Activated CD8-positive, alpha-beta memory T cell treated with anti-CD3 and anti-CD28 coated beads for 4 hours (primary cell): ENCODE measurements around the gene ACSL1.
A peak's percentile ranks its signal among the peaks of the same experiment; 100 is the strongest.
"Not testable (repeated sequence)": the region's sequence is repeated elsewhere in the genome, so short reads cannot be mapped to it uniquely, and the experiment has no call there.

Source experiments
- DNase-seq, 2 donors: peaks; one replicate each; pipeline ENCODE4 v3.0.0-alpha.2; 2020; ENCODE audit warnings: low read depth in 2 of 2

ACSL1 gene

GRCh38 chr4:184752496-184753275 lies 73.1 kb downstream of the ACSL1 start:
- DNase-seq = no peak

DNA sequence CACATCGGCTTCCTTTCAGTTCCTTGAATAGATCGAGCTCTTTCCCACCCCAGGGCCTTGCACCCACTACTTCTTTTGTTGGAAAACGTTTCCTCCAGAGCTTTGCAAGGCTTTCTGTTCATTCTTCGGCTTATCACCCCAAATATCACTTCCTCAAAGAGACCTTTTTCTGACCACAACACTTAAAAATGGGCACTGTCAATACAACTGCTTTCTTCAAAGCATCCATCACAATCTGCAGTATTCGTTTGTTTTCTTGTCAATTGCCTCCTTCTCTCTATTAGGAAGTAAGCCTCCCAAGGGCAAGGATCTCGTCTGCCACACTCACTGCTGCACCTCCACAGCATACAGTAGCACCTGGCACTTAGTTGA lies 74.2 kb downstream of the ACSL1 start:
- DNase-seq = no peak

GRCh38 chr4:184750926-184751584 lies 74.7 kb downstream of the ACSL1 start:
- DNase-seq = no peak

DNA sequence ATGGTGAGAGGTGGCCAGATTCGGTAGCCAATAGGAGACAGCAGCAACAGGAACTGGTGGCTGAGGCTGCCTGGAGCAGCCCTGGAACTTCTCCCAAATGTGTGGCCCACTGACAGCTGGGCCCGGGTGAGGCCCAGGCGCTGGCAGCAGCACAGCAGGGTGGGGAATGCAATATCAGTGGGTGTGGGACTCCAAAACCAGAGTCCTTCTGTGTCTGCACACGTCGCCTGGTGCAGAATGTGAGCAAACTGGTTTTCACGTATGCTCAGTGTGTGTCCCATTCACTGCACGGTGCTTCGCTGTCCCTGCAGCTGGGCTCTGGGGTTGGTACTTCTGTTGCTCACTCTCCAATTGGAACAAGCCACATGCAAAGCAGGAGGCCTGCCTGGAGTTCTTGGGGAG lies 77.5 kb downstream of the ACSL1 start:
- DNase-seq = no peak

GRCh38 chr4:184747034-184747830 lies 78.5 kb downstream of the ACSL1 start:
- DNase-seq = no peak

DNA sequence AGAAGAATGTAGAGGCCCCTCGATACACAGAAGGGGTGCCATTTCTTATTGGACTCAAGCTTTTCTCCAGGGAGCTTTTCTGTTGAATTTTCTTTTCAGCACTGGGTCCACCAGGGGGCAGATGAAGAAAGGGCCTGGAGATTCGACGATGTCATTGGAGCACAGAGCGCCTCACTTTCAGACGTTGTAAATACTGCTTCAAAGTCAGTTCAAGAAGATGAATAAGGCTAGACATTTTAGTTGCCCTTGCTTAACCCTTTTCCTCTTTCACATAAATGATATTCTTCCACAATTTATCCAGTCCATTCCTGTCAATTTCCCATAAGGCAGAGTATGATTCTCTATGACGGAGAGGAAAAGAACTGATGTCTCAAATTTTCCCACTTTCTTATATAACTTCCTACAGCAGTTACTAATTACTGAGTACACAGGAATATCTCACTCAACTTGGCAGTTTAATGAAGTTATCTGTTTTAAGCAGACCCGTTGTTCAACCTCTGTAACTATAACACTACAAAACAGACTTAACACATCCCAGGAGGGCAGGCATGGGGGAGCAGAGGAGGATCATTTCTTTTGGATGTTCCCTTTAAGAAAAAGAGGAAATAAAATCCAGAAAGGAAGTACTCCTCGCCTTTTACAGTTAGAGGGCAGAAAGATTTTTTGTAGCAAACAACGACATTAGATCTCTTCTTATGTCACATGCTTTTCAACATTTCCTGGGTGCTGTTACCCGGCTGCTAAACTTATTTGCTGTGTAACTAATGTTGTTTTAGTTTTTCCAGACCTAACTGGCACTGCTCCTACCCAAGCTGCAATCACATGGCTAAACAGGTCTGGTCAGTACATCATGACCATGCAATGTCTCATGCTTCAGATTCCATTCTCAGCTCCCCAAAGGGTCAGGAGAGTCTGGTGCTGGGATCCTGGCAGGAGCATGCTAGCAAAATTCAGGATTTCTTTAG lies 79.7 kb downstream of the ACSL1 start:
- DNase-seq = peak; percentile 40 to 47

- DNase-seq = no peak
Observed at GRCh38 chr4:184744236-184744635, 81.5 kb downstream of the ACSL1 start.

DNA sequence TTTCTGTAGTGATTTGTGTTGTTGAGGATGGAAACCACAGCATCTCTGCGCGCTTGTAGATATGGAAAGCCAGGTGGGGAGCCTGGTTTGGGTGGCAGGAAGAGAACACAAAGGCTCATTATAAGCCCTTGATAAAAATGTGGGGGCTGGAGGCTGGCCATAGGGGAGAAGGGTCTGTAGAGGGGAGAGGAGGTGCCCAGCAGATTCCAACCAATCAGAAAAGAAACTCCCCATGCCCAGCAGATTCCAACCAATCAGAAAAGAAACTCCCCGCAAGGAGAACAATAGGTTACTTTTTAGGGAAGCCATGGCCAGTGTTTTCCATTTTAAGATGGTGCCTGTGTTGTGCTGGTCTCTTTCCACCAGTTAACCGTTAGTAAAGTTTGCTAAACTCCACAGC lies 82.1 kb downstream of the ACSL1 start:
- DNase-seq = no peak

DNA sequence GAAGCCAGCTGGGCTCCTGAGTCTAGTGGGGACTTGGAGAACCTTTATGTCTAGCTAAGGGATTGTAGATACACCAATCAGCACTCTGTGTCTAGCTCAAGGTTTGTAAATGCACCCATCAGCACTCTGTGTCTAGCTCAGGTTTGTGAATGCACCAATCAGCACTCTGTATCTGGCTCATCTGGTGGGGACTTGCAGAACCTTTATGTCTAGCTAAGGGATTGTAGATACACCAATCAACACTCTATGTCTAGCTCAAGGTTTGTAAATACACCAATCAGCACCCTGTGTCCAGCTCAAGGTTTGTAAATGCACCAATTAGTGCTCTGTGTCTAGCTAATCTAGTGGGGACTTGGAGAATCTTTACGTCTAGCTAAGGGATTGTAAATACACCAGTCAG lies 84.1 kb downstream of the ACSL1 start:
- DNase-seq = not testable (repeated sequence)

- no peak for DNase-seq
Observed at GRCh38 chr4:184740980-184741391, 84.8 kb downstream of the ACSL1 start.

GRCh38 chr4:184739575-184739974 lies 86.2 kb downstream of the ACSL1 start:
- DNase-seq = not testable (repeated sequence)

DNA sequence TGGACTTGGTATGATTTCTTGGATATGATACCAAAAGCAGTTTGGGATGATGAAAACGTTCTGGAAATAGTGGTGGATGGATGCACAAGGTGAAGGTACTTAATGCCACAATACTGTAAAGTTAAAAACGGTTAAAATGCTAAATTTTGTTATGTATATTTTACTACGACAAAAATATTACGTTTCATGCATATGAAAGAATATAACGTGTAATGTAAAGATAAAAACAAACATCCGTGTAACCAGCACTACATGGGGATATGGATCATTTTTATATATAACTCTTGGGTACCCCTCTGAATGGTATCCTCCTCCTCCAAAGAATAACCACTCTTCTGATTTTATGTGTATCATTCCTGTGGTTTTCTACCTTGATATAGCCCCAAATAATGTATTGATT lies 91.0 kb downstream of the ACSL1 start:
- DNase-seq = no peak

GRCh38 chr4:184733654-184734524 lies 91.9 kb downstream of the ACSL1 start, which contains the start of gene CENPU:
Gene CENPU, minus strand, starts transcription at chr4:184734096. Its CDS starts 34 bp downstream, at chr4:184734062.
- peak; percentile 90 for DNase-seq

DNA sequence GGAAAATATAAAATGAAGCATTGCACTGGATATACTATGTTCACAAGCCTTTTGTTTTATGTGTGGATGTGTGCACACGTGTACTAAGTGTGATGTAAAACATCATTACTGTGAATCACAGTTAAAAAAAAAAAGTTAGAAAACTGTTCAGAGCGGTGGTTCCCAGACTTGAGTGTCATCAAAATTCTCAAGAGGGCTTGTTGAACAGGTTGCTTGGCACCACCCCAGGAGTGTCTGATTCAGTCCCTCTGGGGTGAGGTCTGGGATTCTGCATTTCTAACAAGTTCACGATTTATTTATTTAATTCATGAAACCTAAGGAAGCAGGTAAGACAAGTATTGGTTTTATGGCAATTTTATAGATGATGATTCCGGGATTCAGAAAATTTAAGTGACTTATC lies 93.6 kb downstream of the ACSL1 start:
- DNase-seq = no peak

GRCh38 chr4:184731056-184731455 lies 94.7 kb downstream of the ACSL1 start:
- DNase-seq = no peak

DNA sequence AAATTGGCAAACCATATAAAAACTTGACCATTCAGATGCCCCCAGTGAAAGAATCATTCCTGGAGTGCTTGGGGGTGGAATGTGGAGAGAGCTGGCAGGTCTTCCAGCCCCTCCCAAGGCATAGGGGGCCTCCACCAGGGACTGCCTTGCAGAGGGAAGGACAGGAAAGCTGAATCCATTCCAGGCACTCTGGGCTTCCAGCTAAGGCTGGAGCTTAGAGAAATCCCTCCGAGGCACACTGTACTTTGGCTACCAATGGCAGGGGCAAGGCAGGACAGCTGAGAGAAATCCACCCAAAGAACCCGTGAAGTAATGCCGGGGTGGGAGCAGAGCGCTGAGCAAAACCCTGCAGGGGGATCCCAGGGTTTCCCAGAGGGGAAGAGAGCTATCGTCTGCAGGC lies 95.8 kb downstream of the ACSL1 start:
- no peak for DNase-seq

DNA sequence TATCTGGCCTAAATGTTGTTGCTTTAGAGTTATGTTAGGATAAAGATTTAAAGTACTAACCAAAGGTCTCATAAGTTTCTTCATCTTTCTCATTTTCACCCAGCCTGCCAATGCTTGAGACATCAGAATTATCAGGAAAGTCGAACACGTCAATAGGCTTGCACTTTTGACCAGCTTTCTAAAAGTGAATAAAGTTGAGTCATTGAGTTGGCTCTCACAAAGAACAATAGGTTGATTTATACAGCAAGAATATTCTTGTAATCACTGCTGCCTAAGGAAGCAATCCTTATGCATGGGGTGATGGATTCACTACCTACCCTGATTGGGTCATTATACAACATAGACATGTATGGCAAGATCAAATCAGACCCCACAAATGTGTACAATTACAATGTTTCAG lies 96.9 kb downstream of the ACSL1 start:
- DNase-seq = no peak

DNA sequence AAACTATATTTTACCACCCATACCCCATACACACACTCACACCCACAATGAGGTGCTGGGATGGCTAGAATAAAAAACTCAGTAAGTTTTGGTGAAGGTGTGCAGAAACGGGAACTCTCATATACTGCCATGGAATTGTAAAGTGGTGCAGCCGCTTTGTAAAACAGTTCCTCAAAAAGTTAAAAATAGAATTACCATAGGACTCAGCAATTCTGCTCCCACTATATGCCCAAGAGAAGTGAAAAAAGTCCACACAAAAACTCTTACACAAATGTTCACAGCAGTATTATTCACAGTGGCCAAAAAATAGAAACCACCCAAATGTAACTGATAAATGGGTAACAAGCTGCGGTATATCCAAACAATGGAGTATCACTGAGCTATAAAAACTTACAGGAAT lies 98.3 kb downstream of the ACSL1 start:
- no peak for DNase-seq

GRCh38 chr4:184722798-184723197 lies 103.0 kb downstream of the ACSL1 start:
- no peak for DNase-seq

DNA sequence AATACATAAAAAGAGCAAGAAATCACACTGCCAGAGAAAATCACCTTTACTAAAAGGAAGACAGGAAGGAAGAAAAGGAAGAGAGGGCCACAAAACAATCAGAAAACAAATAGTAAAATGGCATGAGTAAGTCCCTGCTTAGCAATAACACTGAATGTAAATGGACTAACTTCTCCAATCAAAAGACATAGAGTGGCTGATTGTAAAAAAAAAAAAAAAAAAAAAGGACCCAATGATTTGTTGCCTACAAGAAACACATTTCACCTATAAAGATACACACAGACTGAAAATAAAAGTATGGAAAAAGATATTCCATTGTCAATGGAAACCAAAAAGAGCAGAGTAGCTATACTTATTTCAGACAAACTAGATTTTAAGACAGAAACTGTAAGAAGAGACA lies 104.5 kb downstream of the ACSL1 start:
- DNase-seq = no peak
